Activated naive CD8-positive, alpha-beta T cell treated with anti-CD3 and anti-CD28 coated beads for 36 hours (primary cell): ENCODE measurements around the gene FXR1. TPM values are rescaled to one million over a fixed set of nuclear protein-coding genes. Genes with fewer than 3 reads are reported as not detected.

ENCODE experiments used
- DNase-seq: peaks from one replicate; pipeline ENCODE4 v3.0.0; 2021
- H3K27ac Mint-ChIP-seq: one replicate; pipeline ENCODE4 v1.8.0; 2022; ENCODE audit warnings: mild to moderate bottlenecking, moderate library complexity, mixed read lengths
- H3K27me3 Mint-ChIP-seq: one replicate; pipeline ENCODE4 v1.8.0; 2022; ENCODE audit warnings: mild to moderate bottlenecking, mixed read lengths
- H3K36me3 Mint-ChIP-seq: one replicate; pipeline ENCODE4 v1.8.0; 2021; ENCODE audit warnings: mild to moderate bottlenecking, mixed read lengths
- H3K4me1 Mint-ChIP-seq: one replicate; pipeline ENCODE4 v1.8.0; 2021; ENCODE audit warnings: mixed read lengths
- H3K4me3 Mint-ChIP-seq: one replicate; pipeline ENCODE4 v1.8.0; 2022; ENCODE audit warnings: mild to moderate bottlenecking, moderate library complexity, mixed read lengths
- H3K9me3 Mint-ChIP-seq: one replicate; pipeline ENCODE4 v1.8.0; 2022; ENCODE audit warnings: mixed read lengths
- total RNA-seq, 2 experiments: library from RNA; stranded (reverse); gene quantifications; one replicate each; pipeline ENCODE4 v1.2.3, GENCODE V29; 2021

The FXR1 gene
- total RNA-seq, 2 experiments from 2014 or later, result 150 to 159 TPM

GRCh38 chr3:180918542-180918941 lies 6.1 kb downstream of the FXR1 start:
- peaks cover 44% of the 10 kb centered on the region for H3K36me3 Mint-ChIP-seq
- no peaks in the 10 kb centered on the region for H3K9me3 Mint-ChIP-seq
- no peak for DNase-seq
- H3K27ac Mint-ChIP-seq, result no peak overlapping the region
- H3K27me3 Mint-ChIP-seq, result no peaks in the 10 kb centered on the region
- H3K4me3 Mint-ChIP-seq, result no peak overlapping the region
- H3K4me1 Mint-ChIP-seq, result peaks cover 66% of the 10 kb centered on the region

DNA sequence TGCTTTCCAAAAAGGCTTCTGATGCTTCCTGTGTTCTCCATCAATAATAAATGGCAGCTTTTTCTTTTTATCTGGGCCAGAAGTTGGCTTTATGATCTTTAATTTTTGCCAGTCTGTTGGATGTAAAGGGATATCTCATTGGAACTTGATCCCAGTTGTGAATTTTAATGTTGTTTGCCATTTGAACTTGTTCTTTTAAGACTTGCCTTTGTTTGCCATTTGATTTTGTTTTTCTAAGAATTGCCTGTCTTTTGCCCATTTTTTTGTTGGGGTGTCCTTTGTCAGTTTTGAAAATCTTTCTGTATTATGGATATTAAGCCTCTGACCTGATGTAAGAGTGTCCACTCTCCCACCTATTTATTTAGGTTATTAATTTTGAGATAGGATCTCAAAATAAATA lies 9.8 kb downstream of the FXR1 start:
- Mint-ChIP-seq H3K27ac (no peak overlapping the region), H3K4me1 (peaks cover 64% of the 10 kb centered on the region), H3K4me3 (no peak overlapping the region), H3K36me3 (peaks cover 29% of the 10 kb centered on the region), H3K27me3 (no peaks in the 10 kb centered on the region), H3K9me3 (no peaks in the 10 kb centered on the region)
- DNase-seq, result no peak

- H3K27me3 Mint-ChIP-seq, result no peaks in the 10 kb centered on the region
- no peak overlapping the region for H3K27ac Mint-ChIP-seq
- H3K4me3 Mint-ChIP-seq, result no peak overlapping the region
- no peak for DNase-seq
- peaks cover 29% of the 10 kb centered on the region for H3K36me3 Mint-ChIP-seq
- H3K4me1 Mint-ChIP-seq, result peaks cover 64% of the 10 kb centered on the region
- no peaks in the 10 kb centered on the region for H3K9me3 Mint-ChIP-seq
Observed at GRCh38 chr3:180923561-180923960, 11.1 kb downstream of the FXR1 start.

- Mint-ChIP-seq H3K4me3 (no peak overlapping the region), H3K4me1 (peaks cover 66% of the 10 kb centered on the region), H3K27ac (no peak overlapping the region), H3K36me3 (peaks cover 32% of the 10 kb centered on the region), H3K9me3 (no peaks in the 10 kb centered on the region), H3K27me3 (no peaks in the 10 kb centered on the region)
- no peak for DNase-seq
Observed at GRCh38 chr3:180926526-180926925, 14.1 kb downstream of the FXR1 start.

DNA sequence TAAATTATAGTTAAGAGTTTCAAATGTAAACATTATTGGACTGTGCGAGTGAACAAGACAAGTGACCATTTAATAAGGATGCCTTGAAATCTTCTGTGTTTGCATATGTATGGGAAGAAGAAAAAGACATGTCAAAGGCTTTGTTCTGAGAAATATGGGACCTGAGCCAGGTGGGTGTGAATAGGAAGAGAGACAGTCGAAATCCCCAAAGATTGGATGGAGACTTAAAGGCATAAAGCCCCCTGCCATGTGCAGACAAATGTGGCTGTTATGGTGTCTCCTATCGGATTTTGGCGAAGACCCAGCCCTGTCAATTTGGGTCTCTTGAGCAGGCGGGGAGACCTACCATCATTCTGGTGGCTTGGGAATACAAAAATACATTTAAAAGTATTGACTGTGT lies 16.9 kb downstream of the FXR1 start:
- no peaks in the 10 kb centered on the region for H3K27me3 Mint-ChIP-seq
- no peak for DNase-seq
- peaks cover 24% of the 10 kb centered on the region for H3K36me3 Mint-ChIP-seq
- peak overlapping the region; percentile 47 for H3K27ac Mint-ChIP-seq
- no peak overlapping the region for H3K4me3 Mint-ChIP-seq
- H3K9me3 Mint-ChIP-seq, result no peaks in the 10 kb centered on the region
- peaks cover 53% of the 10 kb centered on the region for H3K4me1 Mint-ChIP-seq

- Mint-ChIP-seq H3K4me3 (no peak overlapping the region), H3K36me3 (peaks cover 27% of the 10 kb centered on the region), H3K27ac (no peak overlapping the region), H3K9me3 (no peaks in the 10 kb centered on the region), H3K4me1 (peaks cover 51% of the 10 kb centered on the region), H3K27me3 (no peaks in the 10 kb centered on the region)
- no peak for DNase-seq
Observed at GRCh38 chr3:180930526-180930925, 18.1 kb downstream of the FXR1 start.

DNA sequence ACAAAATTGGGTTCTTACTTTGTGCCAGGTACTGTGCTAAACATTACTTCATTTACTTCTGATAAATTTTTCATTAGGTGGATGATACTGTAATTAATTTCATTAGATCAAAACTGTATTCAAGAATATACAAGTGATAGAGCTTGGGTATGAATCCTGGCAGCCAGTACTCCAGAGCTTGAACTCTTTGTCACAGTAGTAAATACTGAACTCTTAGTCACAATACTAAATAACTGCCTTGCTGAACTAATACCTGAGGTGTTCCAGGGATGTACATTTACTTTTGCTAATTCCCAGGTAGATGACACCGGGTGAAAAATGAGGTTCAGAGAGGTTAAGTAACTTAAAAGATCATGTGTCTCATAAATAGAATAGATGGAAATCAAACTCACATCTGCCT lies 20.3 kb downstream of the FXR1 start:
- DNase-seq, result no peak
- H3K27me3 Mint-ChIP-seq, result no peaks in the 10 kb centered on the region
- peaks cover 34% of the 10 kb centered on the region for H3K36me3 Mint-ChIP-seq
- H3K9me3 Mint-ChIP-seq, result no peaks in the 10 kb centered on the region
- H3K27ac Mint-ChIP-seq, result no peak overlapping the region
- H3K4me1 Mint-ChIP-seq, result peaks cover 49% of the 10 kb centered on the region
- no peak overlapping the region for H3K4me3 Mint-ChIP-seq

DNA sequence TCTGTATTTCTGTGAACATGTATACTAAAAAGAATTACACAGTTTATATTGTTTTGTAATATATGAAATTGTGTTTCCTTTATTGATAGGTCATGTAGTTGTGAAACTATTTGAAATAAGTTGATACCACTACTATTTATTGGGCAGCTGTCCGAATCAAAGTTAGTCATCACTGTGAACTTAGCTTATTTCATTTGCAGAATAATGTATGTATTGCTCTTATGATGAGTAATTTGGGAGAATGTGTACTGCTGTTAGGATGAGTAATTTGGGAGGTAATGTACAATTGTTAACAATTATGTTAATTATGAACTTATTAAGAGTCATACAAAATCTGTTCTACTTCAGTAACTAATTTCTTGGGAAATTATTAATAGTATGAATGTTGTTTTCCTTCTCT lies 22.2 kb downstream of the FXR1 start:
- Mint-ChIP-seq H3K27me3 (no peaks in the 10 kb centered on the region), H3K36me3 (peaks cover 30% of the 10 kb centered on the region), H3K9me3 (no peaks in the 10 kb centered on the region), H3K4me1 (peaks cover 43% of the 10 kb centered on the region), H3K4me3 (no peak overlapping the region), H3K27ac (no peak overlapping the region)
- DNase-seq, result no peak

DNA sequence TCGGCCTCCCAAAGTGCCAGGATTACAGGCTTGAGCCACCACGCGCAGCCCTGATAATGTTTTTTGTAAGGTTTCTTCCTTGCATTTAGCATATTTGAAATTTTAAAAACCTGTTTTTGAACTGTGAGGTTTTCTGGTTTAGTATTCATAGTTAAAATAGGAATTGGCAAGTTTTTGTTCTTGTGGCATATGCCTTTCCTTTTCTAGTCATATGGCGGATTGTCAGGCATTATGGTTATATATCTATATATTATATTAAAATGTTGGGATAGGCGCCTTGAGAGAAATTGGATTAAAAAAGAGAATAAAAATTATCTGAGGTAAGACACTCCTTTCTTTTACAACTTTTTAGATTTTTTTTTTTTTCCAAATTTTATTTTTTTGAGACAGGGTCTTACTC lies 28.4 kb downstream of the FXR1 start:
- H3K9me3 Mint-ChIP-seq, result no peaks in the 10 kb centered on the region
- no peak overlapping the region for H3K4me3 Mint-ChIP-seq
- no peaks in the 10 kb centered on the region for H3K27me3 Mint-ChIP-seq
- peaks cover 45% of the 10 kb centered on the region for H3K36me3 Mint-ChIP-seq
- DNase-seq, result no peak
- H3K4me1 Mint-ChIP-seq, result peaks cover 21% of the 10 kb centered on the region
- H3K27ac Mint-ChIP-seq, result no peak overlapping the region

DNA sequence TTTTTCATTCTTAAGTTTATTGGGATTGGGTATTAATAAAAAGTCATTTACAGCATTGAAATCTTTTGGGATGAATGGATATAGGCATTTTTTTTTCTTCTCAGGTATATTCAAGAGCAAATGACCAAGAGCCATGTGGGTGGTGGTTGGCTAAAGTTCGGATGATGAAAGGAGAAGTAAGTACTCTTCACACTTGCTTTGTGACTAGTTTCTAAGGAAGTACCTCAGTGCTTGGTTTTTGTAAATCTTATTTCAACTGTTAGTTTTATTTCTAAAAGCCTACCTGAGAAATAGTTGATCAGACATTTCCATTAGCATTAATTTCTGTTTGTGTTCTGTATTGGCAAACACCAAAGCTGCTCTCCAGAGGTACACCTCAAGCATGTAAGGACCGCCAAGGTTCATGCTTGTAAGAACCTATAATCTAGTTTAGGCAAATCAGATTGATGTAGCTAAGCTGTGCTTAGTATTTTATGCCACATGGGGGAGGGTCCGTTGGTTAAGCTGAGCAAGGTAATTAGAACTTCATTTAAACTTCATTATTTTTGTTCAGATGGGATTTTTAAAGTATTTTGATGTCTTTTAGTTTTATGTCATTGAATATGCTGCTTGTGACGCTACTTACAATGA lies 35.4 kb downstream of the FXR1 start:
- no peaks in the 10 kb centered on the region for H3K9me3 Mint-ChIP-seq
- peaks cover 36% of the 10 kb centered on the region for H3K36me3 Mint-ChIP-seq
- H3K4me1 Mint-ChIP-seq, result peaks cover 20% of the 10 kb centered on the region
- no peak overlapping the region for H3K4me3 Mint-ChIP-seq
- H3K27ac Mint-ChIP-seq, result peak overlapping the region; percentile 25
- DNase-seq, result no peak
- H3K27me3 Mint-ChIP-seq, result no peaks in the 10 kb centered on the region

DNA sequence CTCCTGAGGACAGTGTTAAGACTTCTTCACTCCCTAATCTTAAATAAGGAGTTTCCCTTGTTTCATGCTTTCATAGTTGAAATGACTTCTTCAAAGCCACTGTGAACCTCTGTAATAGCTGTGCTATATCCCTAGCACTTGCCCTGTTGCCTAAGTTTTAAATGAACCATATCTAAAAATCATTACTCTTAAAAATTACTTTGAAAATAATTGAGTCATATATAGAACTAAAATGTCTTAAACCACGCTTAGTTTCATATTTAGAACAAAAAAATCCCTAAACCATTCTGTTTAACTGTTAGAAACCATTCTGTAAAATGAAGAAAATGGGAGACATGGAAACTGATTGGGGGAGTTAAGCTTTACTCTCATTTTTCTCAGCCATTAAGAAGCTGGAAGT lies 47.2 kb downstream of the FXR1 start:
- H3K4me1 Mint-ChIP-seq, result peaks cover 19% of the 10 kb centered on the region
- H3K27ac Mint-ChIP-seq, result peak overlapping the region; percentile 74
- H3K36me3 Mint-ChIP-seq, result peaks cover 36% of the 10 kb centered on the region
- no peaks in the 10 kb centered on the region for H3K9me3 Mint-ChIP-seq
- DNase-seq, result no peak
- no peak overlapping the region for H3K4me3 Mint-ChIP-seq
- no peaks in the 10 kb centered on the region for H3K27me3 Mint-ChIP-seq

DNA sequence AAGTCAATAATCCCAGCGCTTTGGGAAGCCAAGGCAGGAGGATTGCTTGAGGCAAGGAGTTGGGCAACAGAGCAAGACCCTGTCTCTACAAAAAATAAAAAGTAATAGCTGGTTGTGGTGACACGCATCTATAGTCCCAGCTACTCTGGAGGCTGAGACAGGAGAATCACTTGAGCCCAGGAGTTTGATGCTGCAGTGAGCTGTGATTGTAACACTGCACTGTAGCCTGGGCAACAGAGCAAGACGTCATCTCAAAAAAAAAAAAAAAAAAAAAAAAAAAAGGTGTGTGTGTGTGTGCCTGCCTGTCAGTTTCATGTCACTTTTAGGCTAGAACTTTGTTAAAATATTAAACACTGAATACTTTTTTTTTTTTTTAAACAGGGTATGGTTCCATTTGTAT lies 48.6 kb downstream of the FXR1 start:
- peaks cover 30% of the 10 kb centered on the region for H3K36me3 Mint-ChIP-seq

DNA sequence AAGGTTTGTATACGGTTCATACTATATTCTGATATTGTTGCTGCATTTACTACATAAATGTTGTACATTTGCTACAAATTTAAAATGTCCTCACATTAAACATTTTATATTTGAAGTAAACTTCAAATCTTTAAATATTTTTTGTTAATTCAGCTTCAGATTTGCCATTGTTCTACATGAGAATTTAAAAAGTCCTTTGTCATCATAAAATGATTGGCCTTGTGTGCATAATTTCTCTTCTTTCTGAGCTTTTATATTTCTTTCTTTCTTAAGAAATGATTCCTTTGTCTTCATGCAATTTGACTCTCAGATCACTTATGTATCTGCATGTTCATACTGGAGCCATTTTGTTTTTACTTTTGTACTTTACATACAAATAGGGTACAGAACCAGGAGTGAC lies 49.1 kb downstream of the FXR1 start:
- H3K4me3 Mint-ChIP-seq, result no peak overlapping the region
- no peak for DNase-seq
- H3K9me3 Mint-ChIP-seq, result no peaks in the 10 kb centered on the region
- H3K27ac Mint-ChIP-seq, result no peak overlapping the region
- no peaks in the 10 kb centered on the region for H3K27me3 Mint-ChIP-seq
- peaks cover 16% of the 10 kb centered on the region for H3K4me1 Mint-ChIP-seq
- peaks cover 28% of the 10 kb centered on the region for H3K36me3 Mint-ChIP-seq

More for the DNA sequence above, 48.6 kb downstream of the FXR1 start:
- Mint-ChIP-seq H3K4me3 (no peak overlapping the region), H3K9me3 (no peaks in the 10 kb centered on the region), H3K27ac (no peak overlapping the region), H3K27me3 (no peaks in the 10 kb centered on the region), H3K4me1 (peaks cover 16% of the 10 kb centered on the region)
- no peak for DNase-seq

DNA sequence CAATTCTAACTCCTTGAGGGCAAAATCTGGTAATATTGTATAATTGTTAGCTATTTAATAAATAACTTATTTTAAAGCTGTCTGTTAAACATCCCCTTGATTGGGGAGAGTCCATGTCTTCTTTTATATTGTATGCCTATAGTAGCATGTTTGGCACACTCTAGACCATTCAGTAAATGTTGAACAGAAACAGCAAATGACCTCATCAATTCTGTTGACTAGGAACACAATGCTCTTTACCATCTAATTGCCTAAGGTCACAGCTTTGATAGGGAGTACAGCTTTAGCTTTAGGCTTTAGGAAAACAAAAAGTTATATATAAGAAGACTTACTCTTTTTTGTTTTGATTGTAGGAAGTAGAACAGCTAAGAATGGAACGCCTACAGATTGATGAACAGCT lies 50.1 kb downstream of the FXR1 start:
- no peak overlapping the region for H3K27ac Mint-ChIP-seq
- no peaks in the 10 kb centered on the region for H3K27me3 Mint-ChIP-seq
- H3K9me3 Mint-ChIP-seq, result no peaks in the 10 kb centered on the region
- H3K4me1 Mint-ChIP-seq, result peaks cover 16% of the 10 kb centered on the region
- no peak for DNase-seq
- peaks cover 26% of the 10 kb centered on the region for H3K36me3 Mint-ChIP-seq
- H3K4me3 Mint-ChIP-seq, result no peak overlapping the region

GRCh38 chr3:180970931-180971330 lies 58.5 kb downstream of the FXR1 start:
- no peaks in the 10 kb centered on the region for H3K27me3 Mint-ChIP-seq
- DNase-seq, result no peak
- no peak overlapping the region for H3K27ac Mint-ChIP-seq
- H3K4me1 Mint-ChIP-seq, result peaks cover 9% of the 10 kb centered on the region
- peaks cover 21% of the 10 kb centered on the region for H3K36me3 Mint-ChIP-seq
- H3K9me3 Mint-ChIP-seq, result no peaks in the 10 kb centered on the region
- H3K4me3 Mint-ChIP-seq, result no peak overlapping the region

GRCh38 chr3:180973543-180973942 lies 61.1 kb downstream of the FXR1 start:
- Mint-ChIP-seq H3K9me3 (no peaks in the 10 kb centered on the region), H3K27ac (no peak overlapping the region), H3K36me3 (peaks cover 15% of the 10 kb centered on the region), H3K4me3 (no peak overlapping the region), H3K27me3 (no peaks in the 10 kb centered on the region), H3K4me1 (peaks cover 10% of the 10 kb centered on the region)
- DNase-seq, result no peak
